Breast epithelium (tissue), 4 donors: ENCODE results near the gene CCDC178. TPM values are rescaled to one million over a fixed set of nuclear protein-coding genes. Genes with fewer than 3 reads are reported as not detected.
"Not testable (repeated sequence)": the region's sequence is repeated elsewhere in the genome, so short reads cannot be mapped to it uniquely, and the experiment has no call there.

Experiments
- DNase-seq, 2 donors: peaks; one replicate each; pipeline ENCODE4 v3.0.0-alpha.2; 2019; ENCODE audit warnings: low spot score in 2 of 2
- H3K27ac ChIP-seq, 2 donors: fragments of 200-600 bp; sonication (generic) in 1 of 2; one replicate each; pipeline ENCODE4 v1.5.1; 2016 to 2019; ENCODE audit warnings: mild to moderate bottlenecking in 1 of 2
- H3K27me3 ChIP-seq, 2 donors: fragments of 200-600 bp; sonication (generic) in 1 of 2; one replicate each; pipeline versions ENCODE4 v1.5.1 to v1.6.0; 2017 to 2019; ENCODE audit warnings: control low read depth in 1 of 2, mild to moderate bottlenecking in 1 of 2
- H3K36me3 ChIP-seq: fragments of 200-600 bp; one replicate; pipeline ENCODE4 v1.5.1; 2019
- H3K4me1 ChIP-seq, 2 donors: fragments of 200-600 bp; sonication (generic); one replicate each; pipeline ENCODE4 v1.5.1; 2016 to 2019; ENCODE audit warnings: control low read depth in 1 of 2
- H3K4me3 ChIP-seq, 3 donors: fragments of 200-600 bp; sonication (generic); 1 replicate in 2 of 3; 2 replicates in 1 of 3; pipeline ENCODE4 v1.5.1; 2016 to 2019; ENCODE audit warnings: mild to moderate bottlenecking in 3 of 3, moderate library complexity in 2 of 3
- H3K9me3 ChIP-seq, 2 donors: fragments of 200-600 bp; sonication (generic) in 1 of 2; one replicate each; pipeline ENCODE4 v1.5.1; 2016 to 2019; ENCODE audit warnings: control low read depth in 1 of 2
- CTCF ChIP-seq, 3 donors: fragments of 450-650 bp; IDR thresholded peaks; one replicate each; pipeline ENCODE4 v1.5.1; 2016 to 2017; ENCODE audit warnings: antibody characterized with exemption in 3 of 3, mild to moderate bottlenecking in 3 of 3, moderate library complexity in 3 of 3
- POLR2A ChIP-seq: fragments of 450-650 bp; IDR thresholded peaks from one replicate; pipeline ENCODE4 v1.6.1; 2016; ENCODE audit warnings: antibody characterized with exemption, mild to moderate bottlenecking, moderate library complexity
- POLR2AphosphoS5 ChIP-seq, 3 donors: sonication (generic); formaldehyde crosslinking; IDR thresholded peaks; one replicate each; pipeline ENCODE4 v1.6.1; 2017; ENCODE audit warnings: antibody characterized with exemption in 3 of 3
- intact Hi-C: fragments of 100-400 bp; cut with DNase I; formaldehyde crosslinking; loops from one replicate; pipeline ENCODE4 v1.15.1; 2023; ENCODE audit warnings: low total_unique reads
- total RNA-seq, 3 donors: library from RNA; depleted of rRNA; stranded (reverse); fragments of >200 nt; gene quantifications; one replicate each; pipeline ENCODE4 v1.1.0, GENCODE V29; 2016

The CCDC178 gene
- total RNA-seq, 3 donors from 2014 or later = 1.6 to 4.6 (median 3.5) TPM

GRCh38 chr18:33152376-33152775, 288.1 kb downstream of the CCDC178 start:
- TF ChIP-seq POLR2AphosphoS5 (IDR thresholded peaks at IDR 0.05) (no peak), POLR2A (no peak), CTCF (IDR thresholded peaks at IDR 0.05) (no peak)
- H3K27me3 ChIP-seq = no peaks in the 10 kb centered on the region
- no peaks in the 10 kb centered on the region for H3K4me1 ChIP-seq
- no peak overlapping the region for H3K4me3 ChIP-seq
- H3K9me3 ChIP-seq = peaks cover 0 to 5% of the 10 kb centered on the region in 2 donors
- intact Hi-C loops = no loop called here
- no peaks in the 10 kb centered on the region for H3K36me3 ChIP-seq
- H3K27ac ChIP-seq = no peak overlapping the region
- DNase-seq = no peak

GRCh38 chr18:33147811-33148210, 292.7 kb downstream of the CCDC178 start:
- H3K9me3 ChIP-seq, H3K4me3 ChIP-seq, intact Hi-C loops, H3K36me3 ChIP-seq, H3K27me3 ChIP-seq, DNase-seq, H3K4me1 ChIP-seq, H3K27ac ChIP-seq: not testable (repeated sequence)

GRCh38 chr18:33146014-33146413, 294.5 kb downstream of the CCDC178 start:
- H3K9me3 ChIP-seq = peaks cover 0 to 5% of the 10 kb centered on the region in 2 donors
- H3K36me3 ChIP-seq = no peaks in the 10 kb centered on the region
- no peaks in the 10 kb centered on the region for H3K4me1 ChIP-seq
- DNase-seq = no peak
- TF ChIP-seq POLR2A = no peak
- no peak for TF ChIP-seq POLR2AphosphoS5 (IDR thresholded peaks at IDR 0.05)
- no peak for TF ChIP-seq CTCF (IDR thresholded peaks at IDR 0.05)
- no peak overlapping the region for H3K27ac ChIP-seq
- intact Hi-C loops = no loop called here
- no peaks in the 10 kb centered on the region for H3K27me3 ChIP-seq
- no peak overlapping the region for H3K4me3 ChIP-seq

- DNase-seq = no peak
- TF ChIP-seq POLR2A = no peak
- no peak for TF ChIP-seq CTCF (IDR thresholded peaks at IDR 0.05)
- TF ChIP-seq POLR2AphosphoS5 (IDR thresholded peaks at IDR 0.05) = no peak
- peak overlapping the region in 1 of 2 donors; percentile 43 for H3K27ac ChIP-seq
- H3K27me3 ChIP-seq = no peaks in the 10 kb centered on the region
- no peaks in the 10 kb centered on the region for H3K36me3 ChIP-seq
- H3K9me3 ChIP-seq = peaks cover 0 to 3% of the 10 kb centered on the region in 2 donors
- H3K4me3 ChIP-seq = peak overlapping the region in 1 of 3 donors; percentile 19
- intact Hi-C loops = no loop called here
- H3K4me1 ChIP-seq = no peaks in the 10 kb centered on the region
Observed at GRCh38 chr18:33135951-33136660, 304.4 kb downstream of the CCDC178 start.

- Histone ChIP-seq H3K4me3 (no peak overlapping the region), H3K27ac (no peak overlapping the region), H3K9me3 (no peaks in the 10 kb centered on the region), H3K27me3 (no peaks in the 10 kb centered on the region), H3K4me1 (no peaks in the 10 kb centered on the region), H3K36me3 (no peaks in the 10 kb centered on the region)
- no peak for TF ChIP-seq POLR2AphosphoS5 (IDR thresholded peaks at IDR 0.05)
- no peak for TF ChIP-seq POLR2A
- no peak for TF ChIP-seq CTCF (IDR thresholded peaks at IDR 0.05)
- DNase-seq = no peak
- intact Hi-C loops = no loop called here
Observed at GRCh38 chr18:33132657-33133056, 307.9 kb downstream of the CCDC178 start.
